ENCODE measurements around the gene TERT. TPM values are rescaled to one million over a fixed set of nuclear protein-coding genes. Genes with fewer than 3 reads are reported as not detected.

The TERT gene
- total RNA-seq, 2 experiments from 2014 or later: 156 to 198 TPM

DNA sequence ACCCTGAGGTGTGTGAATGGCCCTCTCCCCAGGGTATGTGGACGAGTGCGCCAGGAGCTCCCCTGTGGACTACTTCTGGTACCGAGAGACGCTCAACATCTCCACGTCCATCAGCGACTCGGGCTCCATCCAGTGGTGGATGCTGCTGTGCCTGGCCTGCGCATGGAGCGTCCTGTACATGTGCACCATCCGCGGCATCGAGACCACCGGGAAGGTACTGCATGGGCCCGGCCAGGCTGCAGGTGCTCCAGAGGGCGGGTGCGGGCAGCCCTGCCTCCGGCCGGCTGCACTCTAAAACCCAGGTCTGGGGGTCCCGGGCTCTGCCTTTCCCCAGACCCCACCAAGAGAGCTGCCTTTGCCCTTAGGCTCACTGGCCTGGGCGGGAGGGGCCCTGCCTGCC is 82.6 kb downstream of the TERT start:
- no peaks in the 10 kb centered on the region for H3K79me2 ChIP-seq (ENCODE audit: insufficient read depth, low read depth, low read length)
- no peak overlapping the region for H3K4me3 ChIP-seq (ENCODE audit: low read depth, low read length, poor library complexity, severe bottlenecking)
- no peak for DNase-seq (ENCODE audit: low spot score)
- ChIA-PET POLR2A (no interaction called here), CTCF (ENCODE audit: unreplicated experiment) (no interaction called here)
- H3K27ac ChIP-seq (ENCODE audit: low read depth, low read length, poor library complexity, severe bottlenecking): no peak overlapping the region
- no peaks in the 10 kb centered on the region for H4K20me1 ChIP-seq (ENCODE audit: insufficient read depth, low read length)
- H3K4me2 ChIP-seq (ENCODE audit: low read length): no peak overlapping the region
- no peaks in the 10 kb centered on the region for H3K9me3 ChIP-seq (ENCODE audit: low read length)
- no peaks in the 10 kb centered on the region for H3K36me3 ChIP-seq (ENCODE audit: insufficient read depth, low read length)
- TF ChIP-seq, protein P1, sequence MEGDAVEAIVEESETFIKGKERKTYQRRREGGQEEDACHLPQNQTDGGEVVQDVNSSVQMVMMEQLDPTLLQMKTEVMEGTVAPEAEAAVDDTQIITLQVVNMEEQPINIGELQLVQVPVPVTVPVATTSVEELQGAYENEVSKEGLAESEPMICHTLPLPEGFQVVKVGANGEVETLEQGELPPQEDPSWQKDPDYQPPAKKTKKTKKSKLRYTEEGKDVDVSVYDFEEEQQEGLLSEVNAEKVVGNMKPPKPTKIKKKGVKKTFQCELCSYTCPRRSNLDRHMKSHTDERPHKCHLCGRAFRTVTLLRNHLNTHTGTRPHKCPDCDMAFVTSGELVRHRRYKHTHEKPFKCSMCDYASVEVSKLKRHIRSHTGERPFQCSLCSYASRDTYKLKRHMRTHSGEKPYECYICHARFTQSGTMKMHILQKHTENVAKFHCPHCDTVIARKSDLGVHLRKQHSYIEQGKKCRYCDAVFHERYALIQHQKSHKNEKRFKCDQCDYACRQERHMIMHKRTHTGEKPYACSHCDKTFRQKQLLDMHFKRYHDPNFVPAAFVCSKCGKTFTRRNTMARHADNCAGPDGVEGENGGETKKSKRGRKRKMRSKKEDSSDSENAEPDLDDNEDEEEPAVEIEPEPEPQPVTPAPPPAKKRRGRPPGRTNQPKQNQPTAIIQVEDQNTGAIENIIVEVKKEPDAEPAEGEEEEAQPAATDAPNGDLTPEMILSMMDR (conservative IDR thresholded peaks at IDR 0.05; ENCODE audit: low read length): no peak
- TF ChIP-seq EZH2phosphoT487 (IDR thresholded peaks at IDR 0.05; ENCODE audit: borderline replicate concordance, low read depth, low read length): no peak
- BruUV-seq (replicated peaks): no TSS peak
- intact Hi-C loops (cut with micrococcal nuclease; ENCODE audit: unreplicated experiment): no loop called here
- H3K4me1 ChIP-seq (ENCODE audit: insufficient read depth, low read length, poor library complexity, severe bottlenecking): no peaks in the 10 kb centered on the region
- H3K9me2 ChIP-seq (ENCODE audit: insufficient read depth, low read length): no peaks in the 10 kb centered on the region
- no peak overlapping the region for H2AFZ ChIP-seq (ENCODE audit: low read length)

DNA sequence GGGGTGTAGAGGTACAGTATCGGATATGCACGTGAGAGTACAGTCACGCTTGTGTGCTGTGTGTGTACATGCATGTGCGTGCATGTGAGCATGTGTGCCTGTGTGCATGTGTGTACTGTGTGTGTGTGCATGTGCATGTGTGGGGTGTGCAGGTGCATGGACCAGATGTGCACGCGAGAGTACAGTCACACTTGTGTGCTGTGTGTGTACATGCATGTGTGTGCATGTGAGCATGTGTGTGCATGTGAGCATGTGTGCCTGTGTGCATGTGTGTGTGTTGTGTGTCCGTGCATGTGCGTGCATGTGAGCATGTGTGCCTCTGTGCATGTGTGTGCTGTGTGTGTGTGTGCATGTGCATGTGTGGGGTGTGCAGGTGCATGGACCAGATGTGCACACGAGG is 83.2 kb downstream of the TERT start:
- no peaks in the 10 kb centered on the region for H3K36me3 ChIP-seq (ENCODE audit: insufficient read depth, low read length)
- H3K27ac ChIP-seq (ENCODE audit: low read depth, low read length, poor library complexity, severe bottlenecking): no peak overlapping the region
- no peak for DNase-seq (ENCODE audit: low spot score)
- no peak overlapping the region for H3K4me2 ChIP-seq (ENCODE audit: low read length)
- no peaks in the 10 kb centered on the region for H3K9me2 ChIP-seq (ENCODE audit: insufficient read depth, low read length)
- H3K4me1 ChIP-seq (ENCODE audit: insufficient read depth, low read length, poor library complexity, severe bottlenecking): no peaks in the 10 kb centered on the region
- no peaks in the 10 kb centered on the region for H3K9me3 ChIP-seq (ENCODE audit: low read length)
- intact Hi-C loops (cut with micrococcal nuclease; ENCODE audit: unreplicated experiment): no loop called here
- no peaks in the 10 kb centered on the region for H4K20me1 ChIP-seq (ENCODE audit: insufficient read depth, low read length)
- H2AFZ ChIP-seq (ENCODE audit: low read length): no peak overlapping the region
- H3K4me3 ChIP-seq (ENCODE audit: low read depth, low read length, poor library complexity, severe bottlenecking): no peak overlapping the region
- BruUV-seq (replicated peaks): no TSS peak
- POLR2A ChIA-PET: no interaction called here
- CTCF ChIA-PET (ENCODE audit: unreplicated experiment): no interaction called here
- H3K79me2 ChIP-seq (ENCODE audit: insufficient read depth, low read depth, low read length): no peaks in the 10 kb centered on the region
- no peak for TF ChIP-seq EZH2phosphoT487 (IDR thresholded peaks at IDR 0.05; ENCODE audit: borderline replicate concordance, low read depth, low read length)
- TF ChIP-seq, protein P1 (conservative IDR thresholded peaks at IDR 0.05; ENCODE audit: low read length): no peak

DNA sequence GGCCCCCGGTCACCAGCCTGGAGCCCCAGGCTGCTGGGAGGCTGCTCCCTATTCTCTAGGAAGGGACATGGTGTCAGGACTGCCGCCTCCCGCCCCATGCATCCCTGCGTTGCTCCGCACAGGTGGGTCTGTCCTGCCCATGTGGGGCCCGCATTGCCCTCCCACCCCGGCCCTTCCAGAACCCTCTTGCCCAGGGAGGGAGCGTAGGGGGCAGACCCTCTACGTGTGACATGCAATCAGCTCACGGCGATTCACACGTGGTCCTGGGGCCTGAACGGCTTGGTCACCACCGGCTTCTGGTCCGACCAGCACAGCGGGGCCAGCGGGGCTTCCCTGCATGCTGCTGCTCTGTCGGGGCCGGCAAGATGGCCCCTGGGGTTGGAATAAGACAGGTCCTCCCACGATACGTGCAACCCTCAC is 84.0 kb downstream of the TERT start:
- H2AFZ ChIP-seq (ENCODE audit: low read length): no peak overlapping the region
- ChIA-PET CTCF (ENCODE audit: unreplicated experiment) (no interaction called here), POLR2A (no interaction called here)
- no peak for TF ChIP-seq EZH2phosphoT487 (IDR thresholded peaks at IDR 0.05; ENCODE audit: borderline replicate concordance, low read depth, low read length)
- TF ChIP-seq, protein P1 (conservative IDR thresholded peaks at IDR 0.05; ENCODE audit: low read length): no peak
- no peaks in the 10 kb centered on the region for H3K36me3 ChIP-seq (ENCODE audit: insufficient read depth, low read length)
- no peak overlapping the region for H3K27ac ChIP-seq (ENCODE audit: low read depth, low read length, poor library complexity, severe bottlenecking)
- no peak overlapping the region for H3K4me3 ChIP-seq (ENCODE audit: low read depth, low read length, poor library complexity, severe bottlenecking)
- intact Hi-C loops (cut with micrococcal nuclease; ENCODE audit: unreplicated experiment): no loop called here
- no peaks in the 10 kb centered on the region for H4K20me1 ChIP-seq (ENCODE audit: insufficient read depth, low read length)
- no peaks in the 10 kb centered on the region for H3K9me3 ChIP-seq (ENCODE audit: low read length)
- no peaks in the 10 kb centered on the region for H3K79me2 ChIP-seq (ENCODE audit: insufficient read depth, low read depth, low read length)
- BruUV-seq (replicated peaks): no TSS peak
- H3K4me1 ChIP-seq (ENCODE audit: insufficient read depth, low read length, poor library complexity, severe bottlenecking): no peaks in the 10 kb centered on the region
- no peaks in the 10 kb centered on the region for H3K9me2 ChIP-seq (ENCODE audit: insufficient read depth, low read length)
- DNase-seq (ENCODE audit: low spot score): no peak
- H3K4me2 ChIP-seq (ENCODE audit: low read length): no peak overlapping the region
